Stimulated activated CD4-positive, alpha-beta T cell treated with anti-CD3 and anti-CD28 coated beads, TNF-alpha, amount 100 ng/mL, for 48 hours (primary cell): ENCODE measurements around the gene TNFRSF4.

Source experiments
- DNase-seq, 3 donors: peaks; one replicate each; pipeline ENCODE4 v3.0.0-alpha.2; 2020; ENCODE audit warnings: low read depth in 3 of 3

TNFRSF4 gene

DNA sequence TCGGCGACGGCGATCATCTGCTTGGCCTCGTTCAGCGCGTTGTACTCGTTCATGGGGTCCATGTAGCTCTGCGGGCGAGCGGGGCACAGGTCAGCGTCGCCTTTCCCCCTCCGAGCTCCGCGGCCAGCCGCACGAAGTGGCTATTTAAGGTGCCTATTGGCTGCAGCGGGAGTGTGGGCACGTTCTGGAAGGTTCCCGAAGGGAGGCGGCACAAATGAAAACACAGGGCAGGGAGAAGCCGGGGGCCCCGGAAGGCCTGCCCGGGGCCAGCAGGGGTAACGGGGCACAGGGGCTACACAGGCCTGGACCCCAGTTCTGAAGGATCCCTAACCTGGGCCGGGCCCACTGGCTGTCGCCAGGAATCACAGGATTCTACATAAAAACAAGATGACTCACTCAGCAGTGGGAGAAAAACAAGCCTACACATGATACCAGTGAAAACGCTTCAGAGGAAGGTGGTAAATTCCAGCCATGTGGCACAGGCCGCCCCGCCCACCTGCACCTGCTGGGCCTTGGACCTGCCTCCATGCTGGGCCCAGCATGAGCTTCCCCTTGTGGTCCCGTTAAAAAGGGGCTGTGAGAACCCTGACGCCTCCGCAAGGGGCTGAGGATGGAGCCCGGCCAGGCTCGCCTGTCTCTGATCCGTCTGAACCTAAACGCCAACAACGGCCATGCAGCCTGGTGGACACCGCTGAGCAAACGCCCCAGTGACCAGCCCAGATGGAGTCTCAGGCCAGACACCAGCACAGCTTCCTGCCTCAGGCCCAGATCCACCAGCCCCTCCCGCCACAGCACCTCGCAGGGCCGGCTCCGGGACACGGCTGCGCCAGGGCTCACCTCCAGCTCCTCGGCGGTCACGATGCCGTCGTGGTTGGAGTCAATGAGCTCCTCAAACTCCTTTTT lies 3.9 kb upstream of the TNFRSF4 start:
- no peak for DNase-seq

- DNase-seq = no peak
These were observed 3.0 kb upstream of the TNFRSF4 start for GRCh38 chr1:1216770-1217620.

DNA sequence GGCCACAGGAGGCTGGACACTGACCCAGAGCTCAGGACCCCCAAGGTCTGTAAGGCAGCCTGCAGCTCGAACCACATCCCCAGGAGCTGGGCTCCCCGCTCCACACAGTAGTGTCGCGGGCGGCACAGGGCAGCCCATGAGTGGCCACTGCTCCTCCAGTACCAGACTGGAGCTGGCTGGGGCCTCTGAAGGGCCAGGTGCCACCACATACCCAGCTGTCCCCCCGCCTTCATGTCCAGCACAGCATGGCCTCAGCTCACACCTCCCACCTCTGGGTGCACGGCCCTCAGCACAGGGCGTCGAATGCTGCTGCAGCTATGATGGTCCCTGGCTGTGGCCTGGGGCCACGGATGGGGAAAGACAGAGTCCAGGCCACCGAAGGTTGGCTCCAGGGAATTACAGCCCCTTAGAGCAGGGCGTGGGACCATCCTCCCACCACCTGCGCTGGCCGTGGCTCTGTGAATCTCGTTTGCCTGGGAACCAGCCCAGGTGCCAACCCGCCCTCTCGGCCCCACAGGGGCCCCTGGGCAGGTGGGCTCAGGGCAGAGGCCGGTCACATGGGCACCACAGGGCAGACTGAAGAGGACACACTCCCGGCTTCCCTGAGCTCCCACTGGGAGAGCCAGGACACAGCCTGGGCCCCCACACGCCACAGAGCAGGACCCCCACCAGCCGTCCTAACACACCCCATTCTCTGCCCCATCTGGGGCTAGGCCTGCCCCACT lies 2.1 kb upstream of the TNFRSF4 start:
- DNase-seq = no peak

DNA sequence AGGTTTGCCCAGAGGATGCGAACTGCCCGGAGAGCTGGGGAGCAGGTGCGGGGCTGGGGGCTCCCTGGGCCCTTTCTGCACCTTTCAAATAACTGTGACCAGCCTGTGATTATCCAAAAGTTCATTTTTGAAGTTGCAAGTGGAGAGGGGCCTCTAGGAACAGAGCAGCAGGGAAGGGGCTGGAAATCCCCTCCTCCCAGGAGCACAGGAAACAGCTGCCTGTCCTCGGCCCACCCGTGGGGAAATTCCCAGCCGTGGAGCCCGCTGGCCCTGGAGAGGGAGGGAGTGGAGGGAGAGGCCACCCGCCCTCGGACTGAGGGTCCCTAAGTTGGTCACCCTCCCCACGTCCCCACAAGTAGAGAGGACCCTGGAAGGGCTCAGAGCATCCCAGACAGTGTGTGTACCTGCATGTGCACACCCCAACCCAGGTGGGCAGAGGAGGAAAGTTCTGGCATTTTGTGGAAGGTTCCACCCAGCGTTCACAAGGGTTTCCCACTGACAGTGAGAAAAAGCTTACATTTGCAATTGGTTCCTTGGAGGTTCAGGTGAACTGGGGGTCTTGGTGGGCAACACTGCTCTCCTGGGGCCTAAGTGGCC lies 1.2 kb upstream of the TNFRSF4 start:
- no peak for DNase-seq

- no peak for DNase-seq
These were observed 1.1 kb downstream of the TNFRSF4 start for GRCh38 chr1:1212780-1213344.

DNA sequence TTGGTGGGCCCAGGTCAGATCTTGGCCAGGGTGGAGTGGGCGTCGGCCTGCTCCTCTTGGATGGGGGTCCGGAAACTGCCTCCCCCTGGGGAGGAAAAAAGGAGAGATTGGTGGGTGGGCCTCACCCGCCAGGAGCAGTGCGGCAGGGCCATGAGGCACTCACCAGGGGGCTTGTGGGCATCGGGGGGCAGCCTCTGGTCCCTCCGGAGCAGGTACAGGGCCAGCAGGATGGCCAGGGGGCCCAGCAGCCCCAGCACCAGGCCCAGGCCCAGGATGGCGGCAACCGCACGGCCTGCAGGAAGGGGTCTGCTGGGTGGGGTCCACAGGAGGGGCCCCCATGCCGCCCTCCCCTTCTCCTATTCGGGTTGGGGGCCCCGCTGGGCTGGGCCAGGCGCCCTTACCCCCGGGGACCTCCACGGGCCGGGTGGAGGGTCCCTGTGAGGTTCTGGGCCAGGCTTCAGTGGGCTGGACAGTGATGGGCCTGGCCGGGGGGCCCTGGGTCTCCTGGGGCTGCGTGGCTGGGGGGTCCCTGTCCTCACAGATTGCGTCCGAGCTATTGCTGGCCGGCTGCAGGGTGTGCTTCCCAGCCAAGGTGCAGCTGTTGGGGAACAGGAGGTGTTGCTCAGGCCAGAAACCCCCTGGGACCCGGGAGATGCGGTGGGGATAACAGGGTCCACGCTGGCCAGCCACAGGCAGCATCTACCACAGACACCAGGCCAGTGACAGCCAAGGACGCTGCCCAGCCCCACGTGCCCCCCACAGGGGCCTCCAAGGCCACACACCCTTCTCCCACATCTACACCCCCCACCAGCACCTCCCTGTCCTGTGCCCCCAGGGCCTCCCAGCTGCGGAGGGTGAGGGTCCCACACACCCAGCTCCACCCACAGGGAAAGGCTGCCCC lies 2.2 kb downstream of the TNFRSF4 start:
- no peak for DNase-seq

- DNase-seq = no peak
These were observed 3.0 kb downstream of the TNFRSF4 start for GRCh38 chr1:1210726-1211540.

GRCh38 chr1:1208713-1209433 lies 5.1 kb downstream of the TNFRSF4 start:
- peak in 1 of 3 donors; percentile 69 for DNase-seq

GRCh38 chr1:1207571-1207892 lies 6.4 kb downstream of the TNFRSF4 start:
- no peak for DNase-seq

GRCh38 chr1:1206966-1207531 lies 6.9 kb downstream of the TNFRSF4 start:
- no peak for DNase-seq

DNA sequence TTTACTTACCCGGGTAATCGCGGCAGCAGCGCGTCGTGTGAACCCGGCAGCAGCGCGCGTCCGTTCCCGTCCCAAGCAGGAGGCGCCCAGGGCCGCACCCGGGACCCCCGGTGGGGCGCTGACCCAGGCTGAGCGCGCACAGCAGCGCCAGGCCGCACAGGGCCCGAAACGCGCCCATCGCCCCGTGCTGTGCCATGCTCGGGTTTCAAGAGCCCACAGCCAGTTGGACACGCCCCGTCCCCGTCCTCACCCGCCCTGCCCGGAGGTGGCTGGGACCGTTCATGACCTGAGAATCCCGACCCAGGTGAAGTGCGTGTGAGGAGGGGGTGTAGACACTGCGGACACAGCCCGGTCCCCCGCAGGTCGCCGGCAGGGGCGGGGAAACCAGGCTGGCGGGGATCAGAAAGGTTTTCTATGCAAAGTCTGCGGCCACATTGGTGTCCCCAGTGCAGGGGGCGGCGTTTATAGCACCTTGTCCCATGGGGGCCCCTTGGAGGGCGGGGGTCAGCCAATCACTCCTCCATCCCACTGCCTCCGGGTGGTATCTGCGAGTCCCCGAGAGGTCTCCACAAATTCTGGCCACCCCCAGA lies 7.5 kb downstream of the TNFRSF4 start, which contains the start of gene TNFRSF18:
TSS of gene TNFRSF18 (minus strand) at position 217 of the 590 bp plus-strand sequence. CDS start at position 196, 21 bp downstream.
- no peak for DNase-seq

DNA sequence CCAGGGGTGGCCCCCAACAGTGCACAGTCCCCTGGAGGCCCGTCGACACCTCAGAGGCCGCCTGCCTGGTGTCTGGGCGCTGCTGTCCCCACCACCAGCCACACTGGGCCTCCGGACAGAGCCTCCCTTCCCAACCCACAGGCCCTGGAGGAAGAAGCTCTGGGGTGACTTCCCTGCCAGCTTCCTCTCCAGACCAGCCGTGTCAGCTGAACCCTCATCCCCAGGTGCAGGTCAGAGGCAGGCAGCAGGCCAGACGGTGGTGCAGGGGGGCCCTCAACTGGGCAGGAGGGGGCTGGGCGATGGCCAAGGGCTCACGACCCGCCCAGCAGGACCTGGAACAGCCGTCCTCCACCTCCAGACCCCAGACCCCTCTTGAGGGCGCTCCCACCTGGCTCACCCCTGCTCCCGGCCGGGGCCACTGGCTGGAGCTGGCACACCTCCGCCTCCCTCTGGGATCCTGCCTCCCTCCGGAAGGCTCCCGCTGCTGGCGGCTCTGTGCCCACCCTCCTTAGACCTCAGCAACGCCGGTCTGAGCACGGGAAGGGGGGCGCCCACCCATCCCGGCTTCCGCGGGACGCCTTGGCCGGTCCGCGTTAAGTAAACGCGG lies 8.1 kb downstream of the TNFRSF4 start:
- DNase-seq = no peak

DNA sequence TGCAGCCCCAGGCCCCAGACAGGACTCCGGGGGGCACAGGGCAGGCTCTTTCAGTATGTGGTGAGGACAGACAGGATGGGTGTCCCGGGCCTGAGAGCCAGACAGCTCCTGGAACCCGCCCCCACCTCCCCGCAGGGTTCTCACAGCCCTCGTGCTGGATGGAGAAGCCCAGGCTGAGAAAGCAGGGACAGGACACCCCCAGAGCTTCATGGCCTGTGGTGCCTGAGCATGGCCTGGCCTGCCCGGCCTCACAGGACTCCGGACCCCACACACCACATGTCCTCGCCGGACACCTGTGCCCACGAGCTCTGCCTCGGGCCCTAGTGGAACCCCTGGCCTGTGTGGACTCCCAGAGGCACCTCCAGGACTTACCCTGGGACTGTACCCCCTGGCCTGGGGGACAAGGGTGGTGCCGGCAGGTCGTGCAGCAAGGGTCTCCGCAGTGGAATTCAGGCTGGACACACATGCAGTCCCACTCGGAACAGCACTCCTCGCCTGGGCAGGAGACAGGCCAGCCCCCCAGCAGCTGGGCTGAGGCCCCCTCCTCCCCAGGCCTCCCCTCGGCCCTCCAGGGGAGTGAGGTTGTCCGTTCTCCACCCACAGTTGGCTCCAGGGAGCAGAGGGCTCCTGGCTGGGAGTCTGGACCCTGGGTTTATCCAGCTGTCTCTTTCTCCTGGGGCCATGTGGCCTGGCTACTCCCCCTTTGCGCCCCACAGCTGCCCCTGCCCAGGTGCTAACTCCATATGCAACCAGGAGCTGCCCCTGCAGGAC lies 8.8 kb downstream of the TNFRSF4 start:
- DNase-seq = no peak

- no peak for DNase-seq
These were observed 9.5 kb downstream of the TNFRSF4 start for GRCh38 chr1:1204425-1204920.

DNA sequence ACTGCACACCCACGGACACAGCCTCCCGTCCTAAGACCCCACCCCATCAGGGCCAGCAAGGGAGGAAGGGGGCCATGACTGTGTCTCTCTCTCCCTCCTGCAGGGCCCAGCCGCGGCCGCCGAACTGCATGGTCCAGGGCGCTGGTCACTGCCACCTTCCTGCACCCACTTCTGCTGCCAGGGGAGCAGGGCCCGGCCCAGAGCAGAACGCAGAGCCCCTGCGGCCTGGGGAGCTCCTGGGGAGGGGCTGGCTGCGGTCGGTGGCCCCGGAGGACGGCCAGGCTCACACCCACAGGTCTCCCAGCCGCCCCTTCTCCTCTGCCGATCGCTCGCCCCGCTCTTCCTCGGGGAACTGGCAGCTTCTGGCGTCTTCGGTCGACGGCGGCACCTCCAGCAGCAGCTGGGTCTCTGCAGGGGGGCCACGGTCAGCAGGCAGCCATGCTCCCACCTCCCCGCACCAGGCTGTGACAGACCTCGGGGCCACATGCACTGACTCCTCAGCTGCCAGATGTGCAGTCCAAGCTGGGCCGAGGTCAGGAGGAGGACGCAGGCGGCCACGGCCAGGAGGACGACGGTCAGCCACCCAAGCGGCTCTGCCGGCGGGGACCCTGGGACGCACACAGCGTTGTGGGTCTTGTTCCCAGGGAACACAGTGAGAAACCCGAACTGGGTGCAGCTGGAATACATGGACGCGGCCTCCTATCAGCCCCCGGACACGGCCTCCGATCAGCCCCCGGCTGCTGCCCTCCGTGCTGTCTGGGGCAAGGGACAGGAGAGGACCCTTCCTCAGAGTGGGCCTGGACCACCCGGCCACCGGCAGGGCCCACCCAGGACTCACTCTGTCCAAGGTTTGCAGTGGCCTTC lies 10.2 kb downstream of the TNFRSF4 start:
- no peak for DNase-seq
